SK-N-MC (cell line): ENCODE measurements around the gene PROP1.

Source experiments
- DNase-seq: peaks from one replicate; pipeline ENCODE4 v3.0.0-alpha.2; 2011; ENCODE audit warnings: low read depth, low spot score
- H3K27ac ChIP-seq: fragments of 200-600 bp; sonication (generic); 2 replicates; pipeline ENCODE4 v1.5.1; 2016; ENCODE audit warnings: mixed run types
- H3K36me3 ChIP-seq: fragments of 200-600 bp; sonication (generic); 2 replicates; pipeline ENCODE4 v1.6.1; 2017; ENCODE audit warnings: antibody characterized with exemption, low read length, mixed read lengths; ENCODE audit not compliant: insufficient read depth
- H3K4me3 ChIP-seq: fragments of 200-600 bp; sonication (generic); 2 replicates; pipeline ENCODE4 v1.5.1; 2016
- H3K9ac ChIP-seq: fragments of 200-600 bp; sonication (generic); 2 replicates; pipeline ENCODE4 v1.8.0; 2017; ENCODE audit warnings: mixed run types, mixed read lengths; ENCODE audit not compliant: insufficient read length
- H3K9me3 ChIP-seq: fragments of 200-600 bp; sonication (generic); 2 replicates; pipeline ENCODE4 v1.6.1; 2017; ENCODE audit warnings: low read depth, mild to moderate bottlenecking, antibody characterized with exemption, low read length, moderate library complexity, mixed read lengths
- EZH2 ChIP-seq: fragments of 200-600 bp; sonication (generic); IDR thresholded peaks from one replicate; pipeline ENCODE4 v1.6.1; 2017; ENCODE audit warnings: antibody characterized with exemption
- FOXP2 ChIP-seq: optimal IDR thresholded peaks from 2 replicates; pipeline ENCODE3; 2011; ENCODE audit warnings: mild to moderate bottlenecking, moderate library complexity; ENCODE audit not compliant: insufficient read depth; ENCODE audit errors: extremely low read length, control extremely low read depth
- POLR2AphosphoS5 ChIP-seq: IDR thresholded peaks from 2 replicates; pipeline ENCODE4 v1.6.1; 2012; ENCODE audit warnings: mild to moderate bottlenecking, low read depth, low read length, borderline replicate concordance

The PROP1 gene

GRCh38 chr5:177968661-177969211, 27.3 kb downstream of the PROP1 start:
- no peak for TF ChIP-seq POLR2AphosphoS5
- no peak for TF ChIP-seq EZH2
- TF ChIP-seq FOXP2 = no peak
- Histone ChIP-seq H3K4me3 (no peak overlapping the region), H3K9ac (no peak overlapping the region), H3K9me3 (no peaks in the 10 kb centered on the region), H3K36me3 (no peaks in the 10 kb centered on the region), H3K27ac (no peak overlapping the region)
- no peak for DNase-seq

GRCh38 chr5:177967221-177967887, 28.7 kb downstream of the PROP1 start:
- H3K9ac ChIP-seq = no peak overlapping the region
- H3K27ac ChIP-seq = no peak overlapping the region
- TF ChIP-seq POLR2AphosphoS5 = no peak
- no peak for TF ChIP-seq EZH2
- TF ChIP-seq FOXP2 = no peak
- DNase-seq = no peak
- no peak overlapping the region for H3K4me3 ChIP-seq
- H3K9me3 ChIP-seq = no peaks in the 10 kb centered on the region
- no peaks in the 10 kb centered on the region for H3K36me3 ChIP-seq

- no peak for TF ChIP-seq FOXP2
- TF ChIP-seq POLR2AphosphoS5 = no peak
- no peak for TF ChIP-seq EZH2
- Histone ChIP-seq H3K27ac (no peak overlapping the region), H3K36me3 (no peaks in the 10 kb centered on the region), H3K9ac (no peak overlapping the region), H3K9me3 (no peaks in the 10 kb centered on the region), H3K4me3 (no peak overlapping the region)
- DNase-seq = no peak
Observed at GRCh38 chr5:177966839-177967166, 29.2 kb downstream of the PROP1 start.

- no peak overlapping the region for H3K27ac ChIP-seq
- TF ChIP-seq POLR2AphosphoS5 = no peak
- no peak for TF ChIP-seq EZH2
- TF ChIP-seq FOXP2 = no peak
- H3K36me3 ChIP-seq = no peaks in the 10 kb centered on the region
- H3K9ac ChIP-seq = no peak overlapping the region
- no peaks in the 10 kb centered on the region for H3K9me3 ChIP-seq
- no peak for DNase-seq
- no peak overlapping the region for H3K4me3 ChIP-seq
Observed at GRCh38 chr5:177966009-177966838, 29.8 kb downstream of the PROP1 start.

- no peak overlapping the region for H3K4me3 ChIP-seq
- no peaks in the 10 kb centered on the region for H3K36me3 ChIP-seq
- DNase-seq = no peak
- no peak overlapping the region for H3K27ac ChIP-seq
- H3K9ac ChIP-seq = no peak overlapping the region
- no peaks in the 10 kb centered on the region for H3K9me3 ChIP-seq
- TF ChIP-seq POLR2AphosphoS5 (no peak), EZH2 (no peak), FOXP2 (no peak)
Observed at GRCh38 chr5:177964471-177964870, 31.6 kb downstream of the PROP1 start.

- Histone ChIP-seq H3K9me3 (no peaks in the 10 kb centered on the region), H3K4me3 (no peak overlapping the region), H3K9ac (no peak overlapping the region), H3K27ac (no peak overlapping the region), H3K36me3 (no peaks in the 10 kb centered on the region)
- DNase-seq = no peak
- TF ChIP-seq FOXP2 (no peak), POLR2AphosphoS5 (no peak), EZH2 (no peak)
Observed at GRCh38 chr5:177963966-177964365, 32.1 kb downstream of the PROP1 start.

GRCh38 chr5:177959315-177959714, 36.7 kb downstream of the PROP1 start:
- H3K36me3 ChIP-seq = no peaks in the 10 kb centered on the region
- H3K27ac ChIP-seq = no peak overlapping the region
- DNase-seq = no peak
- H3K9ac ChIP-seq = no peak overlapping the region
- H3K9me3 ChIP-seq = no peaks in the 10 kb centered on the region
- no peak overlapping the region for H3K4me3 ChIP-seq
- TF ChIP-seq EZH2 (no peak), POLR2AphosphoS5 (no peak), FOXP2 (no peak)

GRCh38 chr5:177958696-177959095, 37.3 kb downstream of the PROP1 start:
- H3K9me3 ChIP-seq = no peaks in the 10 kb centered on the region
- H3K27ac ChIP-seq = no peak overlapping the region
- H3K4me3 ChIP-seq = no peak overlapping the region
- TF ChIP-seq EZH2 (no peak), POLR2AphosphoS5 (no peak), FOXP2 (no peak)
- no peaks in the 10 kb centered on the region for H3K36me3 ChIP-seq
- no peak for DNase-seq
- H3K9ac ChIP-seq = no peak overlapping the region
